IMR-90 (cell line): Measurements from ENCODE around the gene ACE.

ENCODE experiments used
- CTCF ChIP-seq: conservative IDR thresholded peaks from 2 replicates; pipeline ENCODE4 v1.5.1; 2012; ENCODE audit warnings: mild to moderate bottlenecking, low read depth, low read length, improper control_type of control experiment
- FOS ChIP-seq: fragments of 150-350 bp; IDR thresholded peaks from 2 replicates; pipeline ENCODE4 v1.6.1; 2016; ENCODE audit warnings: low read depth, low read length
- POLR2A ChIP-seq: IDR thresholded peaks from 2 replicates; pipeline ENCODE4 v1.6.1; 2012; ENCODE audit warnings: mild to moderate bottlenecking, low read depth, low read length
- RCOR1 ChIP-seq: IDR thresholded peaks from 2 replicates; pipeline ENCODE4 v1.6.1; 2012; ENCODE audit warnings: mild to moderate bottlenecking, low read length, improper control_type of control experiment; ENCODE audit not compliant: insufficient replicate concordance

- TF ChIP-seq CTCF = no peak
- no peak for TF ChIP-seq RCOR1
- no peak for TF ChIP-seq FOS
- no peak for TF ChIP-seq POLR2A
These were observed 405 bp upstream of the ACE start for GRCh38 chr17:63476459-63476853.
